PC-3 (cell line): Measurements from ENCODE around the gene CMTM7. TPM values are rescaled to one million over a fixed set of nuclear protein-coding genes. Genes with fewer than 3 reads are reported as not detected.
"Not testable (repeated sequence)": the region's sequence is repeated elsewhere in the genome, so short reads cannot be mapped to it uniquely, and the experiment has no call there.

Experiments
- ATAC-seq: fragments of 200-7000 bp; cut with Tn5 transposase; 2 replicates; pipeline ENCODE4 v1.9.1; 2020; ENCODE audit warnings: mild to moderate bottlenecking, moderate library complexity
- BruUV-seq: library from RNA; stranded (reverse); fragments of 400-500 nt; replicated peaks from 2 replicates; lab custom pipeline; 2021; lab: Mats Ljungman, UMichigan
- CTCF ChIA-PET: fragments of 300-600 bp; sonication (Branson Sonifier 250); formaldehyde crosslinking; loops from one replicate; lab custom pipeline; 2022; ENCODE audit warnings: antibody characterized with exemption; lab: Charles Lee
- POLR2A ChIA-PET: fragments of 300-600 bp; sonication (Branson Sonifier 250); formaldehyde crosslinking; loops from one replicate; lab custom pipeline; 2022; ENCODE audit warnings: antibody characterized with exemption; ENCODE audit not compliant: unreplicated experiment; lab: Charles Lee
- DNase-seq: peaks from one replicate; pipeline ENCODE4 v3.0.0-alpha.2; 2015
- H2AFZ ChIP-seq: fragments of 300-600 bp; sonication (generic); 2 replicates; pipeline ENCODE4 v1.6.0; 2016; ENCODE audit warnings: antibody characterized with exemption, low read length
- H3F3A ChIP-seq: fragments of 300-600 bp; sonication (generic); one replicate; pipeline ENCODE4 v1.6.0; 2017; ENCODE audit warnings: antibody characterized with exemption, low read length, control low read depth, mild to moderate bottlenecking; ENCODE audit not compliant: unreplicated experiment
- H3K27ac ChIP-seq: fragments of 300-600 bp; sonication (generic); 2 replicates; pipeline ENCODE4 v1.5.1; 2016; ENCODE audit warnings: mild to moderate bottlenecking, low read length
- H3K27me3 ChIP-seq: fragments of 300-600 bp; sonication (generic); 2 replicates; pipeline ENCODE4 v1.6.1; 2016; ENCODE audit warnings: low read length, mixed read lengths
- H3K36me3 ChIP-seq: fragments of 300-600 bp; sonication (generic); 2 replicates; pipeline ENCODE4 v1.6.1; 2016; ENCODE audit warnings: low read depth, mixed run types, low read length, mixed read lengths
- H3K4me1 ChIP-seq: fragments of 300-600 bp; sonication (generic); 2 replicates; pipeline ENCODE4 v1.5.1; 2016; ENCODE audit warnings: low read length; ENCODE audit not compliant: insufficient read depth
- H3K4me2 ChIP-seq: fragments of 300-600 bp; sonication (generic); 2 replicates; pipeline ENCODE4 v1.6.0; 2016; ENCODE audit warnings: low read length
- H3K4me3 ChIP-seq: fragments of 300-600 bp; sonication (generic); 2 replicates; pipeline ENCODE4 v1.5.1; 2016; ENCODE audit warnings: mild to moderate bottlenecking, low read length, mixed read lengths
- H3K79me2 ChIP-seq: fragments of 300-600 bp; sonication (generic); 2 replicates; pipeline ENCODE4 v1.6.1; 2017; ENCODE audit warnings: low read length, mixed read lengths
- H3K9ac ChIP-seq: fragments of 300-600 bp; sonication (generic); 2 replicates; pipeline ENCODE4 v1.6.0; 2016; ENCODE audit warnings: mild to moderate bottlenecking, low read length
- H3K9me2 ChIP-seq: fragments of 300-600 bp; sonication (generic); replicated peaks from 2 replicates; pipeline ENCODE4 v1.6.1; 2016; ENCODE audit warnings: mixed run types, low read length, mixed read lengths
- H3K9me3 ChIP-seq: fragments of 300-600 bp; sonication (generic); 2 replicates; pipeline ENCODE4 v1.6.1; 2016; ENCODE audit warnings: low read length, mixed read lengths
- H4K20me1 ChIP-seq: fragments of 300-600 bp; sonication (generic); 2 replicates; pipeline ENCODE4 v1.6.1; 2016; ENCODE audit warnings: low read length, mixed read lengths
- EZH2 ChIP-seq: fragments of 300-600 bp; sonication (generic); IDR thresholded peaks from one replicate; pipeline ENCODE4 v1.6.1; 2017; ENCODE audit warnings: antibody characterized with exemption, mild to moderate bottlenecking, low read length; ENCODE audit not compliant: unreplicated experiment
- EZH2phosphoT487 ChIP-seq: fragments of 300-600 bp; sonication (generic); IDR thresholded peaks from 2 replicates; pipeline ENCODE4 v1.6.1; 2018; ENCODE audit warnings: mild to moderate bottlenecking, antibody characterized with exemption, low read length, borderline replicate concordance
- intact Hi-C: fragments of 100-400 bp; cut with micrococcal nuclease; formaldehyde crosslinking; loops from 2 replicates; pipeline ENCODE4 v1.9.0; 2023
- total RNA-seq: library from RNA; depleted of rRNA; stranded (reverse); fragments of >200 nt; gene quantifications from 2 replicates; pipeline ENCODE4 v1.2.3, GENCODE V29; 2014
- TF ChIP-seq, protein P1 (sequence below): fragments of 300-600 bp; sonication (generic); conservative IDR thresholded peaks from 2 replicates; pipeline ENCODE4 v1.5.1; 2017; ENCODE audit warnings: antibody characterized with exemption, low read depth, mild to moderate bottlenecking, low read length

The CMTM7 gene
- total RNA-seq, 1 experiment from 2014 or later = 37.1 TPM

DNA sequence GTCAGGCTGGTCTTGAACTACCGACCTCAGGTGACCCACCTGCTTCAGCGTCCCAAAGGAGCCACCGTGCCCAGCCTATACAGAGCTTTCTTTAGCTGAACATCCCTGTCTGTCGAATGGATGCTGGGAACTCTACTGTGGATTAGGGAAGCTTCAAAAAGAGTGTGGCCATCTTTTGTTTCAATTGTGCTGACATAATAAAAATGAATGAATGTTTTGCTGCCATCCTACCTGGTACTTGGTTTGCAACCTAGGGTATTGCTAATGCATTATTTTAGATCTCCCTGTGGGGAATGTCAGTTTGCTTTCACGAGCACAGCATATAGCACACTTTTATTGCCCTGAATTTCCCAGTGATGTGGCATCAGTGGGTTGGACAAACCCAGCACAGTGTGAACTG, 78.7 kb downstream of the CMTM7 start:
- ChIA-PET POLR2A (no interaction called here), CTCF (interaction anchor here (0.6 to 1.0 kb wide), 2 partner anchors 15 to 95 kb away, joined by 3 to 7 read pairs; no protein-coding TSS in a partner anchor)
- Histone ChIP-seq H3F3A (peaks cover 5% of the 10 kb centered on the region), H3K27ac (peak overlapping the region; percentile 87), H3K4me2 (peak overlapping the region; percentile 45), H3K9me2 (no peaks in the 10 kb centered on the region), H3K9ac (peak overlapping the region; percentile 24; the same call in 1 of the 2 replicates), H3K79me2 (peaks cover 12% of the 10 kb centered on the region), H4K20me1 (no peaks in the 10 kb centered on the region), H3K36me3 (peaks cover 13% of the 10 kb centered on the region), H3K4me1 (peaks cover 39% of the 10 kb centered on the region), H2AFZ (no peak overlapping the region), H3K4me3 (no peak overlapping the region), H3K9me3 (no peaks in the 10 kb centered on the region), H3K27me3 (no peaks in the 10 kb centered on the region)
- intact Hi-C loops = loop anchor here (1.0 kb wide), 2 partner anchors 48 to 95 kb away; no protein-coding TSS in a partner anchor
- ATAC-seq (no peak), DNase-seq (no peak)
- no TSS peak for BruUV-seq
- TF ChIP-seq, protein P1, sequence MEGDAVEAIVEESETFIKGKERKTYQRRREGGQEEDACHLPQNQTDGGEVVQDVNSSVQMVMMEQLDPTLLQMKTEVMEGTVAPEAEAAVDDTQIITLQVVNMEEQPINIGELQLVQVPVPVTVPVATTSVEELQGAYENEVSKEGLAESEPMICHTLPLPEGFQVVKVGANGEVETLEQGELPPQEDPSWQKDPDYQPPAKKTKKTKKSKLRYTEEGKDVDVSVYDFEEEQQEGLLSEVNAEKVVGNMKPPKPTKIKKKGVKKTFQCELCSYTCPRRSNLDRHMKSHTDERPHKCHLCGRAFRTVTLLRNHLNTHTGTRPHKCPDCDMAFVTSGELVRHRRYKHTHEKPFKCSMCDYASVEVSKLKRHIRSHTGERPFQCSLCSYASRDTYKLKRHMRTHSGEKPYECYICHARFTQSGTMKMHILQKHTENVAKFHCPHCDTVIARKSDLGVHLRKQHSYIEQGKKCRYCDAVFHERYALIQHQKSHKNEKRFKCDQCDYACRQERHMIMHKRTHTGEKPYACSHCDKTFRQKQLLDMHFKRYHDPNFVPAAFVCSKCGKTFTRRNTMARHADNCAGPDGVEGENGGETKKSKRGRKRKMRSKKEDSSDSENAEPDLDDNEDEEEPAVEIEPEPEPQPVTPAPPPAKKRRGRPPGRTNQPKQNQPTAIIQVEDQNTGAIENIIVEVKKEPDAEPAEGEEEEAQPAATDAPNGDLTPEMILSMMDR = no peak
- TF ChIP-seq EZH2phosphoT487 (no peak), EZH2 (no peak)

DNA sequence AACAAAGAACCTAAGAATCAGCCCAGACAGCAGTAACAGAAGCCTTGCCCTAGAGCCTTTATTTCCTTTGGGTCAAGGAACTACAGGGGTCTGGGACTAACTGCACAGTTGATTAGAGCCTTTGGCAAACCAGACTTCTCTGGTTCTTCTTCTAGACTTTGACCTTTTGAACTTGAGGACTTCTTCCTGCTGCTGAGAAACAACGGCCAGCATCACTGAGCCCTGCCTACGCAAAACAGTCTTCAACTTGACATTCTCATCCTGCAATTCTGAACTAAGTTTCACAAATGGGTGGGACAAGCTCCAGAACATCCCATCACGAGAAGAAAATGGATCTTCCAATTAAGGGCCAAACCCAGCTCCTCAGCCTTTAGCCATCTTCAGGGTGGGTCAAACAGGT, 79.6 kb downstream of the CMTM7 start:
- H3K9me2 ChIP-seq = no peaks in the 10 kb centered on the region
- no peaks in the 10 kb centered on the region for H4K20me1 ChIP-seq
- no peak overlapping the region for H3K27ac ChIP-seq
- ATAC-seq (no peak), DNase-seq (no peak)
- peaks cover 12% of the 10 kb centered on the region for H3K79me2 ChIP-seq
- H3K9me3 ChIP-seq = no peaks in the 10 kb centered on the region
- peaks cover 5% of the 10 kb centered on the region for H3F3A ChIP-seq
- peaks cover 39% of the 10 kb centered on the region for H3K4me1 ChIP-seq
- no peaks in the 10 kb centered on the region for H3K27me3 ChIP-seq
- TF ChIP-seq EZH2phosphoT487 (no peak), EZH2 (no peak)
- TF ChIP-seq, protein P1 = no peak
- CTCF ChIA-PET = no interaction called here
- H3K36me3 ChIP-seq = peaks cover 13% of the 10 kb centered on the region
- H3K4me3 ChIP-seq = no peak overlapping the region
- POLR2A ChIA-PET = no interaction called here
- intact Hi-C loops = no loop called here
- no TSS peak for BruUV-seq
- no peak overlapping the region for H3K4me2 ChIP-seq
- H2AFZ ChIP-seq = no peak overlapping the region
- no peak overlapping the region for H3K9ac ChIP-seq

DNA sequence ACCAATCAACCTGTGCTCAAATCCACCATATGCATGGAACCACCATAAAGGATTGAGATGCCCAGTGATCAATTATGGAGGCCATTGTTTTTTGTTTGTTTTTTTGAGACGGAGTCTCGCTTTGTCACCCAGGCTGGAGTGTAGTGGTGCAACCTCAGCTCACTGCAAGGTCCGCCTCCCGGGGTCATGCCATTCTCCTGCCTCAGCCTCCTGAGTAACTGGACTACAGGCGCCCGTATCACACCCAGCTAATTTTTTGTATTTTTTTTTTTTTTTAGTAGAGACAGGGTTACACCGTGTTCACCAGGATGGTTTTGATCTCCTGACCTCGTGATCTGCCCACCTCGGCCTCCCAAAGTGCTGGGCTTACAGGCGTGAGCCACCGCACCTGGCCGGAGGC, 80.5 kb downstream of the CMTM7 start:
- BruUV-seq, H3K4me2 ChIP-seq, H3F3A ChIP-seq, H2AFZ ChIP-seq, H3K4me3 ChIP-seq, H3K27ac ChIP-seq, H3K27me3 ChIP-seq, H3K9ac ChIP-seq, DNase-seq, H4K20me1 ChIP-seq, POLR2A ChIA-PET, H3K9me3 ChIP-seq, ATAC-seq, intact Hi-C loops, H3K9me2 ChIP-seq, CTCF ChIA-PET: not testable (repeated sequence)
- peaks cover 13% of the 10 kb centered on the region for H3K36me3 ChIP-seq
- H3K4me1 ChIP-seq = peaks cover 39% of the 10 kb centered on the region
- peaks cover 12% of the 10 kb centered on the region for H3K79me2 ChIP-seq
